DOHH2 (cell line): ENCODE measurements around the gene AFAP1L1.

Experiments used
- H3F3A ChIP-seq: fragments of 200-600 bp; sonication (generic), shearing (Covaris generic); 2 replicates; pipeline ENCODE4 v1.6.0; 2016; ENCODE audit warnings: antibody characterized with exemption, mild to moderate bottlenecking; ENCODE audit not compliant: control insufficient read depth, insufficient read depth
- H3K27ac ChIP-seq: fragments of 200-600 bp; sonication (generic); 2 replicates; pipeline ENCODE4 v1.5.1; 2014; ENCODE audit warnings: low read depth, mild to moderate bottlenecking, low read length, moderate library complexity
- H3K27me3 ChIP-seq: fragments of 200-600 bp; sonication (generic); 2 replicates; pipeline ENCODE4 v1.6.1; 2014; ENCODE audit warnings: mild to moderate bottlenecking, low read length, mixed read lengths; ENCODE audit not compliant: control insufficient read depth
- H3K36me3 ChIP-seq: fragments of 200-600 bp; sonication (generic); 2 replicates; pipeline ENCODE4 v1.6.1; 2014; ENCODE audit warnings: mild to moderate bottlenecking, low read length, moderate library complexity, mixed read lengths; ENCODE audit not compliant: control insufficient read depth
- H3K4me1 ChIP-seq: fragments of 200-600 bp; sonication (generic); 2 replicates; pipeline ENCODE4 v1.6.1; 2014; ENCODE audit warnings: mild to moderate bottlenecking, low read length, mixed read lengths; ENCODE audit not compliant: control insufficient read depth
- H3K4me2 ChIP-seq: fragments of 200-600 bp; sonication (generic); 2 replicates; pipeline ENCODE4 v1.6.0; 2014; ENCODE audit warnings: mild to moderate bottlenecking, low read length, moderate library complexity
- H3K4me3 ChIP-seq: fragments of 200-600 bp; sonication (generic); 2 replicates; pipeline ENCODE4 v1.5.1; 2014; ENCODE audit warnings: mild to moderate bottlenecking, low read length, mixed read lengths
- H3K79me2 ChIP-seq: fragments of 200-600 bp; sonication (generic); 2 replicates; pipeline ENCODE4 v1.6.1; 2014; ENCODE audit warnings: mild to moderate bottlenecking, low read length, mixed read lengths; ENCODE audit not compliant: control insufficient read depth
- H3K9me2 ChIP-seq: fragments of 200-600 bp; sonication (generic); replicated peaks from 2 replicates; pipeline ENCODE4 v1.6.1; 2014; ENCODE audit warnings: mild to moderate bottlenecking, low read length, mixed read lengths; ENCODE audit not compliant: control insufficient read depth
- H3K9me3 ChIP-seq: fragments of 200-600 bp; sonication (generic); 2 replicates; pipeline ENCODE4 v1.6.1; 2014; ENCODE audit warnings: antibody characterized with exemption, low read length, mixed read lengths; ENCODE audit not compliant: control insufficient read depth, insufficient read depth
- H4K20me1 ChIP-seq: fragments of 200-600 bp; sonication (generic); 2 replicates; pipeline ENCODE4 v1.6.0; 2014; ENCODE audit warnings: low read depth, mild to moderate bottlenecking, antibody characterized with exemption, low read length, moderate library complexity; ENCODE audit not compliant: control insufficient read depth, insufficient read depth
- EZH2phosphoT487 ChIP-seq: fragments of 200-600 bp; sonication (generic); IDR thresholded peaks from 2 replicates; pipeline ENCODE4 v1.6.1; 2017; ENCODE audit warnings: borderline replicate concordance, mild to moderate bottlenecking, antibody characterized with exemption, low read length, moderate library complexity, mixed read lengths
- TF ChIP-seq, protein P1 (sequence below): fragments of 200-600 bp; sonication (generic); IDR thresholded peaks from one replicate; pipeline ENCODE4 v1.5.1; 2014; ENCODE audit warnings: antibody characterized with exemption, mild to moderate bottlenecking, low read depth, low read length; ENCODE audit not compliant: poor library complexity, severe bottlenecking

The AFAP1L1 gene

DNA sequence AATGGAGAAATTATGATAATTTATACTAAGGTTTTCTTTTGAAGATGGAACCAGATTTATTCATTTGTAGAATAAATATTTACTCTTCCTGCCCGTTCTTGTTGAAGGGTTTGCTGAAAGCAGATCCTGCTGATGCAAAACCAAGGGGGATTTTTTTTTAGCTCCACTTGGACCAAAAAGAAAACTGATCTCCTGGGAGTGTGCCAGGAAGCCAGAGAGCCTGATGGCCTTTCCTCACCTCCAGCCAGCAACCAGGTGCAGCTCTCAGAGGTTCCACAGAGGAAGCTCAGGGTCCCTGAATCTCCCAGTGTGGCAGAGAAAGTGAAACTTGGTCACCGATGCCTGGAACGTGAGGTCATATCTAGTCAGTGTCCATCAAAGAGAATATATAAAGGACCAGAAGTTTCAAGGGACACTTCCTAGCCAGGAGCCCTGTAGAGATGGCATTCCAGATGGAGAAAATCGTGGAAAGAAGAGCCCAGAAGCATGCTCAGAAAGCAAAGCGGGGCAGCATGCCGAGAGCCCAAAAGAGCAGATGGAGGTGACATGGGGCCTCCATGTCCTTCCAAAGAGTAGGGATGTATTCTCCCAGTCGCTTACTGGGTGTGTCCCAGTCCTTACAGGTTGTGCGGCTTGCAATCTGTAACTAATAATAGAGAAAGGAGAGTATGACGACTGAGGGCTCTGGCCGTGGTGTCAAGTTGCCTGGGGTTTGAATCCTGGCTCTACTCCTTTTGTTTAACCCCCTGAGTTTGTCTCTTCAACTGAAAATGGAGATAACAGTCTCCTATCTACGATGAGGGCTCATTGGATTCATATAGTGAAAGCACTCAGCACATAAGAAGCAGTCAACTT lies 12.2 kb downstream of the AFAP1L1 start:
- Histone ChIP-seq H4K20me1 (no peaks in the 10 kb centered on the region), H3K9me2 (no peaks in the 10 kb centered on the region), H3K4me1 (no peaks in the 10 kb centered on the region), H3K9me3 (no peaks in the 10 kb centered on the region), H3F3A (no peaks in the 10 kb centered on the region), H3K27ac (no peak overlapping the region), H3K4me3 (no peak overlapping the region), H3K36me3 (no peaks in the 10 kb centered on the region), H3K27me3 (peaks cover 22% of the 10 kb centered on the region), H3K79me2 (no peaks in the 10 kb centered on the region), H3K4me2 (no peak overlapping the region)
- TF ChIP-seq, protein P1, sequence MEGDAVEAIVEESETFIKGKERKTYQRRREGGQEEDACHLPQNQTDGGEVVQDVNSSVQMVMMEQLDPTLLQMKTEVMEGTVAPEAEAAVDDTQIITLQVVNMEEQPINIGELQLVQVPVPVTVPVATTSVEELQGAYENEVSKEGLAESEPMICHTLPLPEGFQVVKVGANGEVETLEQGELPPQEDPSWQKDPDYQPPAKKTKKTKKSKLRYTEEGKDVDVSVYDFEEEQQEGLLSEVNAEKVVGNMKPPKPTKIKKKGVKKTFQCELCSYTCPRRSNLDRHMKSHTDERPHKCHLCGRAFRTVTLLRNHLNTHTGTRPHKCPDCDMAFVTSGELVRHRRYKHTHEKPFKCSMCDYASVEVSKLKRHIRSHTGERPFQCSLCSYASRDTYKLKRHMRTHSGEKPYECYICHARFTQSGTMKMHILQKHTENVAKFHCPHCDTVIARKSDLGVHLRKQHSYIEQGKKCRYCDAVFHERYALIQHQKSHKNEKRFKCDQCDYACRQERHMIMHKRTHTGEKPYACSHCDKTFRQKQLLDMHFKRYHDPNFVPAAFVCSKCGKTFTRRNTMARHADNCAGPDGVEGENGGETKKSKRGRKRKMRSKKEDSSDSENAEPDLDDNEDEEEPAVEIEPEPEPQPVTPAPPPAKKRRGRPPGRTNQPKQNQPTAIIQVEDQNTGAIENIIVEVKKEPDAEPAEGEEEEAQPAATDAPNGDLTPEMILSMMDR = no peak
- no peak for TF ChIP-seq EZH2phosphoT487

DNA sequence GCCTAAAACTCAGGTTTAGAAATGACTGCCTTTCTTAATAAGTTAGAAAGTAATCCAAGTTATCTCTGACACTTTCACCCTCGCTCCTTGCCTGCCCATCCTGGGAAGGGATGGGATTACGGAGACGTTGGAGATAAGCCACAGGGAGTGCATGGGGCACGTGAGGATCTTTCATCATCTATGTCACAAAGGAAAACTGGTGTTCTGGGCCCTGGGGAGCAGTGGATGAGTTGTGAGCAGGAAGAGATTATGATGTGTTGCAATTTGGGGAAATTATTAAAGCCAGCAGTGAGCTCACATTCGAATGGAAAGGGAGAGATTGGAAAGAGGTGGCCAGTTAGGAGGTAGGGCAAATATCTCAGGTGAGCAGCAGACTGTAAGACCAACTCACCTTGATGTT lies 12.8 kb downstream of the AFAP1L1 start:
- H3K4me2 ChIP-seq = no peak overlapping the region
- H3K9me2 ChIP-seq = no peaks in the 10 kb centered on the region
- H3K27ac ChIP-seq = no peak overlapping the region
- no peaks in the 10 kb centered on the region for H4K20me1 ChIP-seq
- no peaks in the 10 kb centered on the region for H3K36me3 ChIP-seq
- H3K27me3 ChIP-seq = peaks cover 18% of the 10 kb centered on the region; the same call in 1 of the 2 replicates
- no peaks in the 10 kb centered on the region for H3K79me2 ChIP-seq
- no peaks in the 10 kb centered on the region for H3F3A ChIP-seq
- no peak for TF ChIP-seq EZH2phosphoT487
- TF ChIP-seq, protein P1 = no peak
- no peaks in the 10 kb centered on the region for H3K9me3 ChIP-seq
- H3K4me3 ChIP-seq = no peak overlapping the region
- no peaks in the 10 kb centered on the region for H3K4me1 ChIP-seq

DNA sequence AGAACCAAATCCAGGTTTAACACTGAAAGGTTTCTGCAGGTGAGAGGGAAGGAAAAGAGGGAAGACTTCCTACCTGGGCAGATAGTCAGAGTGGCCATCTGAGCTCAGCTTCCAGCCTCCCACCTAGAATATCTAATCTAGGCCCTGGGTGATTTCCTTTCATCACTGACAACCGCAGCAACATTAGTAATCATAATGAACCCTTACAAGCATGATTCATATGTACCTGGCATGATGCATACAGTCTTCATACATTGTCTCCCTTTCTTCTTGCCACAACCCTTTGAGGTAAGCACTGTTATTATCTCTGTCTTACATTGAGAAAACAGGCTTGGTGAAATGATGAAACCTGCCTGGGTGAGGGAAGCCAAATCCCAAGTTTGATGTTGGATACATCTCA lies 13.5 kb downstream of the AFAP1L1 start:
- H3K4me3 ChIP-seq = no peak overlapping the region
- H3K36me3 ChIP-seq = no peaks in the 10 kb centered on the region
- H3K4me2 ChIP-seq = no peak overlapping the region
- no peaks in the 10 kb centered on the region for H3F3A ChIP-seq
- H3K4me1 ChIP-seq = no peaks in the 10 kb centered on the region
- H3K27me3 ChIP-seq = peaks cover 14% of the 10 kb centered on the region; the same call in 1 of the 2 replicates
- TF ChIP-seq, protein P1 = no peak
- TF ChIP-seq EZH2phosphoT487 = no peak
- H3K79me2 ChIP-seq = no peaks in the 10 kb centered on the region
- no peaks in the 10 kb centered on the region for H4K20me1 ChIP-seq
- H3K9me2 ChIP-seq = no peaks in the 10 kb centered on the region
- H3K9me3 ChIP-seq = no peaks in the 10 kb centered on the region
- no peak overlapping the region for H3K27ac ChIP-seq
